22Rv1 (cell line): ENCODE data around the gene JAGN1.
"Not testable (repeated sequence)": the region's sequence is repeated elsewhere in the genome, so short reads cannot be mapped to it uniquely, and the experiment has no call there.

Source experiments
- H3K27ac ChIP-seq: fragments of 450-650 bp; 2 replicates; pipeline ENCODE4 v1.5.1; 2017
- CTCF ChIP-seq: fragments of 450-650 bp; IDR thresholded peaks from 2 replicates; pipeline ENCODE4 v1.5.1; 2017; ENCODE audit warnings: mild to moderate bottlenecking
- ZFX ChIP-seq: fragments of 450-650 bp; IDR thresholded peaks from 2 replicates; pipeline ENCODE4 v1.6.1; 2017; ENCODE audit warnings: antibody characterized with exemption, borderline replicate concordance

JAGN1 gene

DNA sequence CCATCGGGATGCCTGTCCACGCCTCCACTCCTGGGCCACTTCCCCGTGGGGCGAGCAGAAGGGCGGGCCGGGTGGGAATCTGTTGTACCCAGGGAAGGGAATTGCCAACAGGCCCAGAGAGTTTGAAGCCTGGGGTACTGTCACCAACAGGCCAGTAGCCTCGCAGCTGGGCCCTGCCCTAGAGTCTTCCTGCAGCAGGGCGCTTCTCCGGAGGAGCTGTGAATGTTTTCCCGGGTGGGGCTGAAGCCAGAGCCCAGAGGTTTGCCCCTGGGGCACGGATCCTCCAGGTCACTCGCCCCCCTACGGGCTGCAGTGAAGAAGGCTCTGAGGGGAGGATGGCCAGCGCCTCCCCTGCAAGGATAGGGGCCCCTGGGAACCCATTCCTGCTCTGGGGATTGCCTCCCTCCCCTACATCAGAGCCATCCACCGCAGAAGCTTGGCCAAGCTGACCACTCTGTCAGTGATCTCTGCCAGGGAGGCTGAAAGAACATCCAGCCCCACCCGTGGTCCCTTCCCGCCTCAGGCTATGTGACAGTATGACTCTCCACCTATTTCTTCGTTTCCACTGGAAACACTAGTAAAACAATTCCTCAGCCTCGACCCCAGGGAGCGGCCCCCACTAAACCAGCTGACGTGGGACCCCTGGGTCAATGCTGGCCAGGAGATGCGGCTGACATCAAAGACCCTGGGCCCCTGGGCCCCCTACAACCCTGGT lies 27.2 kb upstream of the JAGN1 start:
- no peak overlapping the region for H3K27ac ChIP-seq
- TF ChIP-seq ZFX, result no peak
- TF ChIP-seq CTCF, result no peak

DNA sequence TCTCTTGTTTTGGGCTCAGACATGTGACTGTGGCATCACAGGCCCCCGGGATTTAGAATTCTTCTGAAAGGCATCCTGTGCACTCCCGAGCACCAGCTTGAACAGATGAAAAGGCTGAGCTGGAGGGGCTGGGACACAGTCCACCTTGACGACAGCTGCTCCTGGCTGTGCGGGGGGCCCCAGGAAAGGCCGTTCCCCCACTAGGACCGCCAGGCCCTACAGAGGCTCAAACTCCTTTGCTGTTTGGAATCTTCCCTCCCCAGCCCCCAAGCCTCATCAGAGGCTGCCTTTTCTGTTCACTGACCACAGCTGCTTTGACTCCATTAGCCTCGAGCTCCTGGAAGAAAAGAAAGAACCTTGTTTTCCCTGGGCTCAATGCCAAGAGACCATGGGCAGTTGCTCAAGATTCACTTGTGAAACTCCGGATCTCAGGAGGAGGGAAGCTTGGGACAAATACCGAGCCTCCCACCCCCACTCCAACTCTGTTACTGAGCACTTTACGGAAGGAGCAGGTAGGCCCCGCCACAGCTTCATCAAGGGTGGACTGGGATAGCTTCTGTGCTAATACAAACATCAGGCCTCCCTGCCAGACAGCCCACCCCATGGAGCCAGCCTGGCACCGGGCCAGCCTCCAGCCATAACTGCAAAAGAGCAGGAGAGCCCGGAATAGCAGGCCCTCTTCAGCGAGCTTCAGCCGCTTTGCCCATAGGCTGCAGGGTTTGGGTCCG lies 26.0 kb upstream of the JAGN1 start:
- TF ChIP-seq CTCF (no peak), ZFX (no peak)
- H3K27ac ChIP-seq, result no peak overlapping the region

- H3K27ac ChIP-seq, result not testable (repeated sequence)
These were observed 25.2 kb upstream of the JAGN1 start for GRCh38 chr3:9865125-9865637.

- TF ChIP-seq ZFX (no peak), CTCF (no peak)
These were observed 23.8 kb upstream of the JAGN1 start for GRCh38 chr3:9866639-9867038.

GRCh38 chr3:9867106-9867505 lies 23.3 kb upstream of the JAGN1 start:
- TF ChIP-seq CTCF (no peak), ZFX (no peak)
- H3K27ac ChIP-seq, result no peak overlapping the region

More at GRCh38 chr3:9866639-9867038, 23.8 kb upstream of the JAGN1 start:
- H3K27ac ChIP-seq, result no peak overlapping the region

DNA sequence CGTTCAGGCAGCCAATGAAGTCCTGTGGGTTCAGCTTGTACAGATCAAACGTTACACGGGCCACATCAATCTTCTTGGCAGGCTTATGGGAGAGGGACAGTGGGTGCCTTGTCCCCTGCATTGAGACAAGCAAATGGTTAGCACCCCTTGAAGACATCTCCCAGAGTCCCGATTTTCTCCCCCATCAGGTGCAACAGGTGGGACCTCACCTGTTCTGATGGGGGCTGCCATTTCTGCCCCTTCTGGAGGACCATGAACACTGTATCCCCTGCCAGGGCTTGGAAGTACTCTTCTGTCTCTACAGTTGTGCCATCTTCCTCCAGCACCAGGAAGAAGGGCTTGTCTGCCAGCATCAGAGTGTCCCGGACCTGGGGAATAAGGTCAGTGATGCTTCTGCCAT lies 20.5 kb upstream of the JAGN1 start:
- no peak overlapping the region for H3K27ac ChIP-seq
- TF ChIP-seq ZFX (no peak), CTCF (no peak)

- H3K27ac ChIP-seq, result no peak overlapping the region
- TF ChIP-seq ZFX (no peak), CTCF (no peak)
These were observed 19.4 kb upstream of the JAGN1 start for GRCh38 chr3:9870978-9871377.

- not testable (repeated sequence) for H3K27ac ChIP-seq
These were observed 18.3 kb upstream of the JAGN1 start for GRCh38 chr3:9872067-9872466.
